BE2C (cell line): ENCODE results near the gene ZSCAN20.

Experiments used
- DNase-seq: peaks from one replicate; pipeline ENCODE4 v3.0.0-alpha.2; 2020
- H3K27me3 ChIP-seq: fragments of 250-450 bp; sonication (Bioruptor Pico); 2 replicates; pipeline ENCODE4 v1.5.1; 2020; ENCODE audit warnings: mild to moderate bottlenecking
- H3K36me3 ChIP-seq: fragments of 250-450 bp; sonication (Bioruptor Pico); 2 replicates; pipeline ENCODE4 v1.5.1; 2020; ENCODE audit warnings: mild to moderate bottlenecking
- H3K4me1 ChIP-seq: fragments of 250-450 bp; sonication (Bioruptor Pico); 2 replicates; pipeline ENCODE4 v1.5.1; 2020
- H3K4me3 ChIP-seq: 2 replicates; pipeline ENCODE4 v1.5.1; 2011; ENCODE audit warnings: low read depth, low read length
- H3K9me3 ChIP-seq: fragments of 250-450 bp; sonication (Bioruptor Pico); 2 replicates; pipeline ENCODE4 v1.5.1; 2020
- TF ChIP-seq, protein P1 (sequence below): IDR thresholded peaks from 2 replicates; pipeline ENCODE4 v1.5.1; 2012; ENCODE audit warnings: mild to moderate bottlenecking, low read depth, low read length

ZSCAN20 gene

DNA sequence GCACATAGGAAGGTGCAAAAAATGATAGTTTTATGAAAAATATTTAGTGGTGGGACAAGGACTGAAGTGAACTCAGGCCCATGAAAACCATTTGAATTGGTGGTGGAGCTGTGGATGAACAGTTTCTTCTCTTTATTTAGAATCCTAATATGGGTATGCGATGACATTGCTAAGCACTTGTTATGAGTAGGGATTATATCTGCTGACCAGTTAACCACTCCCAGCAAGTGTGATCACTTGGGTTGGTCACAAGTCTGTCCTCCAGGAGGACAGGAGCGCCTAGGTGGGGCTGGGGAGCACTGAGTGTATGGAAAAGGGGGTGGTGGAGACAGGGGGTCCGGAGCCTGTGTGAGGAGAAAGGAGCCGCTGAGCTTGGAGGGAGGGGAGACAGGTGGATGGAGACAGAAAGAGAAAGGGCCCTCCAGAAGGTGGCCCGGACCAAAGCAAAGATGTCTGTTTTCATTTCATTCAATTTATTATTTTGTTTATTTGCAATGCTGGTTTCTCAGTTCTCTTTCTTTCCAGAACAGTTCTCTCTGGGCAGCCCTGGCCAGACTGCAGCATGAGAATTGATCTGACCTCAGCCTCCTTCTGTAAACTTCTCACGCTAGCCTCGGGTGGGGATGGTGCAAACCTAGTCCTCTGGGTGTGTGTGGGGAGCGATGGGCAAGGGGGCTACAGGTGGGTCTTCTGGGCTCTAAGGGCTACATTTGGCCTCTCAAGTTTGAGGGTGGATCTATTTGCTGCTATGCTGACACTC lies 9.9 kb upstream of the ZSCAN20 start:
- no peaks in the 10 kb centered on the region for H3K36me3 ChIP-seq
- DNase-seq: no peak
- no peaks in the 10 kb centered on the region for H3K4me1 ChIP-seq
- TF ChIP-seq, protein P1, sequence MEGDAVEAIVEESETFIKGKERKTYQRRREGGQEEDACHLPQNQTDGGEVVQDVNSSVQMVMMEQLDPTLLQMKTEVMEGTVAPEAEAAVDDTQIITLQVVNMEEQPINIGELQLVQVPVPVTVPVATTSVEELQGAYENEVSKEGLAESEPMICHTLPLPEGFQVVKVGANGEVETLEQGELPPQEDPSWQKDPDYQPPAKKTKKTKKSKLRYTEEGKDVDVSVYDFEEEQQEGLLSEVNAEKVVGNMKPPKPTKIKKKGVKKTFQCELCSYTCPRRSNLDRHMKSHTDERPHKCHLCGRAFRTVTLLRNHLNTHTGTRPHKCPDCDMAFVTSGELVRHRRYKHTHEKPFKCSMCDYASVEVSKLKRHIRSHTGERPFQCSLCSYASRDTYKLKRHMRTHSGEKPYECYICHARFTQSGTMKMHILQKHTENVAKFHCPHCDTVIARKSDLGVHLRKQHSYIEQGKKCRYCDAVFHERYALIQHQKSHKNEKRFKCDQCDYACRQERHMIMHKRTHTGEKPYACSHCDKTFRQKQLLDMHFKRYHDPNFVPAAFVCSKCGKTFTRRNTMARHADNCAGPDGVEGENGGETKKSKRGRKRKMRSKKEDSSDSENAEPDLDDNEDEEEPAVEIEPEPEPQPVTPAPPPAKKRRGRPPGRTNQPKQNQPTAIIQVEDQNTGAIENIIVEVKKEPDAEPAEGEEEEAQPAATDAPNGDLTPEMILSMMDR: no peak
- H3K4me3 ChIP-seq: no peak overlapping the region
- H3K27me3 ChIP-seq: no peaks in the 10 kb centered on the region
- no peaks in the 10 kb centered on the region for H3K9me3 ChIP-seq

DNA sequence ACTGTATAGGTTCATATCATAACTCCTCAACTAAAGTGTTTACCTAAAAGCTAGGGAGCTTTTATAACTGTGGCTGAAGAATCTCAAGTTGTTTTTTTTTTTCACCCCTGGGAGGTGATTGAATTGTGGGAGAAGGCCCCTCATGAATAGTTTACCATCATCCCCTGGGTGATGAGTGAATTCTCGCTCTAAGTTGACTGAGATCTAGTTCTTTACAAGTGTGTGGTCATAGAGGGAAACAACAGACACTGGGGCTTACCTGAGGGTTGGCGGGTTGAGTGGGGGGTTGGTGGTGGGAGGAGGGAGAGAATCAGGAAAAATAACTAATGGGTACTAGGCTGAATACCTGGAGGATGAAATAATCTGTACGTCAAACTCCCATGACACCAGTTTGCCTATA lies 7.9 kb upstream of the ZSCAN20 start:
- DNase-seq: no peak
- TF ChIP-seq, protein P1: no peak
- H3K36me3 ChIP-seq: no peaks in the 10 kb centered on the region

DNA sequence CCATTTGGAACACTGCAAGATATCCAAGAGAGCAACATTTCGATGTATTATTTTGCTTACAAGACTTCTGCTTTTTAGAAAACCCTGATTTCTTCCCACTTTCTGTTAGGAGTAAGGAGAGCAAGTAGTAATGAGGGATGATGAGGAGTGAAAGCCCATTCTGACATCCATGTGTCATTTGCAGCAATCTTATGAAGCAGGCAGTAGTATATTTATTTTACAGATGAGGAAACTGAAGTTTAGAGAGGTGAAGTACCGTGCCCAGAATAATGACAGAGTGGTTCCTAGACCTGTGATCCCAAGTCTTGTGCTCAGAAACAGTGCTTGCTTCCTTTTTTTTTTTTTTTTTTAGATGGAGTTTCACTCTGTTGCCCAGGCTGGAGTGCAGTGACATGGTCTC lies 7.1 kb upstream of the ZSCAN20 start:
- no peak for DNase-seq
- Histone ChIP-seq H3K4me1 (peaks cover 2% of the 10 kb centered on the region; the same call in 1 of the 2 replicates), H3K4me3 (no peak overlapping the region), H3K36me3 (no peaks in the 10 kb centered on the region), H3K9me3 (no peaks in the 10 kb centered on the region), H3K27me3 (no peaks in the 10 kb centered on the region)
- TF ChIP-seq, protein P1: no peak

More for the DNA sequence above, 7.9 kb upstream of the ZSCAN20 start:
- Histone ChIP-seq H3K9me3 (no peaks in the 10 kb centered on the region), H3K27me3 (no peaks in the 10 kb centered on the region), H3K4me1 (no peaks in the 10 kb centered on the region), H3K4me3 (no peak overlapping the region)

DNA sequence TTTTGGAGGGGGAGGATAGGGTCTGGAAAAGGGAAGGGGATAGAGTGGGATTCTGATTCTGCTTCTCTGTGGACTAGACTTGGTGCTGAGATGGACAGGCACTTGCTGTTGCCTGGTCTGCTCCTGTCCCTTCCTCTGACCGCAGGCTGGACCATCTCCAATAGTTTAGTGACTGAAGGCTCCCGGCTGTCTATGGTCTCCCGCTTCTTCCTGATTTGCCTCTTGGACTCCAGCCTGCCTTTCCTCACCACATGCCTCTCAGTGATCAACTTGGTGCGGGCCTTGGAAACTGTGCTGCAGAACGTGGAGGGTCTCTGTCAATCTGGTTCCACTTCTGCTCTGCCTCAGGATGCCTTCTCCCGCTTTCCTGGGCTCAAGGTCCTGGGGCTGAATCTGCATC lies 6.3 kb upstream of the ZSCAN20 start:
- H3K27me3 ChIP-seq: no peaks in the 10 kb centered on the region
- DNase-seq: no peak
- no peaks in the 10 kb centered on the region for H3K36me3 ChIP-seq
- H3K4me3 ChIP-seq: no peak overlapping the region
- TF ChIP-seq, protein P1: no peak
- H3K9me3 ChIP-seq: no peaks in the 10 kb centered on the region
- peaks cover 3% of the 10 kb centered on the region; the same call in 1 of the 2 replicates for H3K4me1 ChIP-seq

DNA sequence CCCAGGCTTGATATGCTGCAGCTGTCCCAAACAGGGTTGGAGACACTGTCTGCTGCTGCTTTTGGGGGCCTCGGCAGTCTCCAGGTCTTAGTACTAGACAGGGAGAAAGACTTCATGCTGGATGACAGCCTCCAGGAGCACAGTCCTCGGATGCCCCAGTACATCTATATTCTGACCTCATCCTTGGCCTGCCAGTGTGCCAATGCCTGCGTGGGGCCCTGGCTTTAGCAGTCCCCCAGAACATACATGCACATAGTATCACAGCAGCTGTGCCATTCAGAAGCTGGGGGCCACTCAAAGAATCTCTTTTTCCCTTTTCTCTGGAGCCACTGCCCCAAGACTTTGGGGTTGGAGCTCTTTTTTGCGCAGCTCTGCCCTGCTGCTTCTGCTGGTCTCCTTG lies 4.4 kb upstream of the ZSCAN20 start:
- no peaks in the 10 kb centered on the region for H3K36me3 ChIP-seq
- no peak for DNase-seq
- peaks cover 3% of the 10 kb centered on the region; the same call in 1 of the 2 replicates for H3K4me1 ChIP-seq
- no peaks in the 10 kb centered on the region for H3K27me3 ChIP-seq
- TF ChIP-seq, protein P1: no peak
- H3K4me3 ChIP-seq: no peak overlapping the region
- no peaks in the 10 kb centered on the region for H3K9me3 ChIP-seq

DNA sequence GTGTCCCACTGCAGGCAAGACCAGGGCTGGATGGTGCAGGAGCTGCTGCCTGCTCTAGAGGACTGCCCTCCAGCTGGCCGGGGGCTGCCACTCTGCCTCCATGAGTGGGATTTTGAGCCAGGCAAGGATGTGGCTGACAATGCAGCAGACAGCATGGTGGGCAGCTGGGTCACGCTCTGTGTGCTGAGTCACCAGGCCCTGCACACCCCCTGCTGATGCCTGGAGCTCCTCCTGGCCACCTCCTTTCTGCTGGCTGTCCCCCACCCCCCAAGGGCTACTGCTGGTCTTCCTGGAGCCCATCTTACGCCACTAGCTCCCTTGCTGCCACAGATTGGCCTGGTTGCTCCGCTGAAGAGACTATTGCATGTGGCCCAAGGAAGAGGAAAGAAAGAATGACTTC lies 3.9 kb upstream of the ZSCAN20 start:
- DNase-seq: no peak
- TF ChIP-seq, protein P1: no peak

More for the DNA sequence above, 3.9 kb upstream of the ZSCAN20 start:
- no peaks in the 10 kb centered on the region for H3K36me3 ChIP-seq
- H3K4me3 ChIP-seq: no peak overlapping the region
- no peaks in the 10 kb centered on the region for H3K9me3 ChIP-seq
- no peaks in the 10 kb centered on the region for H3K27me3 ChIP-seq
- H3K4me1 ChIP-seq: peaks cover 3% of the 10 kb centered on the region; the same call in 1 of the 2 replicates
